GM10266 (cell line): ENCODE results near the gene CSF2RB.
A peak's percentile ranks its signal among the peaks of the same experiment; 100 is the strongest.

ENCODE experiments used
- DNase-seq: peaks from one replicate; pipeline ENCODE4 v3.0.0; 2012; ENCODE audit errors: extremely low spot score
- CTCF ChIP-seq: IDR thresholded peaks from 2 replicates; pipeline ENCODE4 v1.5.1; 2012; ENCODE audit warnings: mild to moderate bottlenecking, low read depth; ENCODE audit not compliant: control insufficient read depth, insufficient read depth; ENCODE audit errors: missing control alignments

CSF2RB gene

GRCh38 chr22:36921309-36922104 lies 8.1 kb downstream of the CSF2RB start:
- no peak for TF ChIP-seq CTCF
- peak; percentile 79 for DNase-seq

- TF ChIP-seq CTCF = no peak
- no peak for DNase-seq
Observed at GRCh38 chr22:36922105-36922608, 8.7 kb downstream of the CSF2RB start.

GRCh38 chr22:36922711-36923110 lies 9.3 kb downstream of the CSF2RB start:
- DNase-seq = no peak
- TF ChIP-seq CTCF = no peak

GRCh38 chr22:36923131-36923788 lies 9.8 kb downstream of the CSF2RB start:
- no peak for TF ChIP-seq CTCF

GRCh38 chr22:36924151-36924698 lies 10.8 kb downstream of the CSF2RB start:
- TF ChIP-seq CTCF = no peak
- no peak for DNase-seq

More at GRCh38 chr22:36923131-36923788, 9.8 kb downstream of the CSF2RB start:
- DNase-seq = no peak

GRCh38 chr22:36925388-36926290 lies 12.2 kb downstream of the CSF2RB start:
- TF ChIP-seq CTCF = no peak
- DNase-seq = no peak
